Measurements from ENCODE around the gene SMPX. TPM values are rescaled to one million over a fixed set of nuclear protein-coding genes. Genes with fewer than 3 reads are reported as not detected.

SMPX gene
- total and polyA plus RNA-seq, 9 of the 15 experiments (the other 6 are each of a cell fraction or from before 2014, with no cell fraction given): not detected

- TF ChIP-seq RNF219 (CRISPR knock-in tag; IDR thresholded peaks at IDR 0.05) (no peak), STAT5A (IDR thresholded peaks at IDR 0.05; ENCODE audit: borderline replicate concordance, low read length) (no peak), SIN3A (IDR thresholded peaks at IDR 0.05; ENCODE audit: borderline replicate concordance in 2 of 2, control insufficient read depth in 1 of 2, low read depth in 2 of 2, low read length in 2 of 2) (no peak), PCBP1 (IDR thresholded peaks at IDR 0.05; ENCODE audit: low read depth, low read length, poor library complexity, severe bottlenecking) (no peak), THAP12 (CRISPR knock-in tag; IDR thresholded peaks at IDR 0.05) (no peak), ZNF778 (CRISPR knock-in tag; IDR thresholded peaks at IDR 0.05) (no peak), ARID1B (IDR thresholded peaks at IDR 0.05) (no peak), ZNF408 (CRISPR knock-in tag; IDR thresholded peaks at IDR 0.05; ENCODE audit: low read depth) (no peak), MCM5 (IDR thresholded peaks at IDR 0.05; ENCODE audit: low read depth) (no peak), TAF7 (tag; IDR thresholded peaks at IDR 0.05) (no peak)
These were observed 16.6 kb downstream of the SMPX start (continued) for GRCh38 chrX:21741364-21741763.

All from K562 (cell line).